GM12872 (cell line): ENCODE data around the gene CFAP45.

Experiments used
- TF ChIP-seq, protein P1 (sequence below): IDR thresholded peaks from 3 replicates; pipeline ENCODE4 v1.5.1; 2011; ENCODE audit warnings: low read depth, mild to moderate bottlenecking, low read length, moderate library complexity; ENCODE audit not compliant: insufficient read depth

Gene CFAP45

DNA sequence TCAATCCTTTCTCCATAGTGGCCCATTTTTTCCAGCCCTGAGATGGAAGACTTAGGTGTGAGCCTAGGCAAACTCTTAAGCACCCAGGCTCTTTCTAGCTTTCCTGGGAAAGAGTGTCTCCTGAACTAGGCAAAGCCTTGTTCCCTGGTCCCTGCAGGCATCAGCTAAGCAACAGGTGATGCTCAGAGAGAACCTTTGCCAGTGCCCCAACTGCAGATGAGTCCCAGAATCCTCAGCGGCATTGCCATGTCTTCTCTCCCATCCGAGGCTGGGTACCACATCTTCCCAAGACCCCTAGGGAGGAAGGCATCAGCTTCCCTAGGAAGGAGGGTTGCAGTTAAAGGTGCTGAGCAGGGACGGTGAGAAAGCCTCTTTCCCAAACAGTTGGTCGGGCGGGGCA lies 29.3 kb downstream of the CFAP45 start:
- TF ChIP-seq, protein P1, sequence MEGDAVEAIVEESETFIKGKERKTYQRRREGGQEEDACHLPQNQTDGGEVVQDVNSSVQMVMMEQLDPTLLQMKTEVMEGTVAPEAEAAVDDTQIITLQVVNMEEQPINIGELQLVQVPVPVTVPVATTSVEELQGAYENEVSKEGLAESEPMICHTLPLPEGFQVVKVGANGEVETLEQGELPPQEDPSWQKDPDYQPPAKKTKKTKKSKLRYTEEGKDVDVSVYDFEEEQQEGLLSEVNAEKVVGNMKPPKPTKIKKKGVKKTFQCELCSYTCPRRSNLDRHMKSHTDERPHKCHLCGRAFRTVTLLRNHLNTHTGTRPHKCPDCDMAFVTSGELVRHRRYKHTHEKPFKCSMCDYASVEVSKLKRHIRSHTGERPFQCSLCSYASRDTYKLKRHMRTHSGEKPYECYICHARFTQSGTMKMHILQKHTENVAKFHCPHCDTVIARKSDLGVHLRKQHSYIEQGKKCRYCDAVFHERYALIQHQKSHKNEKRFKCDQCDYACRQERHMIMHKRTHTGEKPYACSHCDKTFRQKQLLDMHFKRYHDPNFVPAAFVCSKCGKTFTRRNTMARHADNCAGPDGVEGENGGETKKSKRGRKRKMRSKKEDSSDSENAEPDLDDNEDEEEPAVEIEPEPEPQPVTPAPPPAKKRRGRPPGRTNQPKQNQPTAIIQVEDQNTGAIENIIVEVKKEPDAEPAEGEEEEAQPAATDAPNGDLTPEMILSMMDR: no peak

DNA sequence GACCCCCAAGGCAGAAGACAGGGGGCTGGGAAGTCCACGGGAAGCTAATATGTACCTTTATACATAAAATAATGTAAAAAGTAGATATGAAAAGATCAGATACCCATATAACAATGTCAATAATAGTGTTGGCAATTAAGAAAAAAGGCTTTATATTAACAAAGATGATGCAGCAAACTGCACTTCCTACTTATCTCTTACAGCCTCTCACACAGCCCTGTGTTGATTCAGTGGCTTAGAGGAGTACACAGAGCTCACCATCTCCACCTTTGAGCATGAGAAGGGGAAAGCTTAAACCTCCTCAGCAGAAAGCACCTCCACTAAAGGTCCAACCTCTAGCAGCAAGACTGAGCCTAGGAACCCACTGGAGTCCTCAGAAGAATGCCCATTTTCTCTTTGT lies 30.4 kb downstream of the CFAP45 start:
- TF ChIP-seq, protein P1: no peak

DNA sequence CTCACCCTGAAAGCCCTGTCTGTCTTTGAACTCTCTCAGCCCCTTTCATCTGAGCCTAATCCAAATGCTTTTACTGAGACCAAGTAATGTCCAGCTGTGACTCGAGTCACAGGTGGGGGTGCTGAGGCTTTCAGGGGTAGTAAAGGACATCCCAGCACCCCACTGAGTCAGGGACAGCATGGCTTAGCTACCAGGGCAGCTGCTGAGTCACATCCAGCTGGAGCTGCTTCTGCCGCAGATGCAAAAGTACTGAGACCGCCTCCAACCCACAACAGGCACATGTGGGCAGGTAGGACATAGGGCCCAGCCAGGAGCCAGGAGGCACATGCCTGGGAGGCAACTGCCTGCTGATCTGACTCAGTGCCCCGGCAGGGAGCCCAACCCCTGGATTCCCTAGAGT lies 30.8 kb downstream of the CFAP45 start:
- TF ChIP-seq, protein P1: no peak

DNA sequence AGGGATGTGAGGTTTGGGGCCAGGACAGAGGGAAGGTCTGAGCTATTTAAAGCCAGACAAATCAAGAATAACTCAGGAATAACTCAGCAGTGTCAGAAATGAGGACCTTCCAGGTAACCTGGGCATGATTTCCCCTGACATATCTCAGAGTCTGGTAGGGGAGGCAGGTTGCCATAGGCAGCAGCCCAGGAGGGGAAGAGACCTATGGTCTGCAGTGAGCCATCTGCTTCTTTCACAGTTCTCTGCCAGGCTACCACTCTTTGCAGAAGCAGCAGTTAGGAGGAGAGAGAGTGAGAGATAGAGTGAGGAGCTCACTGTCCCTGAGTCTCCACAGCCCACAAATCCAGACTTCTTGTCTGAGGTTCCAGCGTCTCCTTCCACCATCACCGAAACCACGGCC lies 31.2 kb downstream of the CFAP45 start:
- TF ChIP-seq, protein P1: no peak

DNA sequence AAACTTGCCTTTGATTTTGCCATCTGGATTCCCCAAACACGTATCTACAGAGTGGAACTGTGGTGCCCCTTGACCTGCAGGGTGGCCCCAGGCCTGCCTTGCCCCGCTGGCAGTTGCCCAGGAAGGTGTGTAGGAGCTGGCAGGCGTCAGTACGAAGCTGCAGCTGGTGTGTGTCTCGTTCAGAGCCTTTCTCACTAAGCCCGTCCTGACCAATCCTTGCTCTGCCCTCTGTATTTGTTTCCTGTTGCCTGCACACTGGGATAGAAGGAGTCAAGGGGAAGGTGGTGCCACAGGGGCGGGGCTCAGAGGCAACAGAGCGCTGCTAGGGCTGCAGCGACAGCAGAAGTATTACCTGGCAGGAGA lies 32.3 kb downstream of the CFAP45 start:
- TF ChIP-seq, protein P1: no peak

DNA sequence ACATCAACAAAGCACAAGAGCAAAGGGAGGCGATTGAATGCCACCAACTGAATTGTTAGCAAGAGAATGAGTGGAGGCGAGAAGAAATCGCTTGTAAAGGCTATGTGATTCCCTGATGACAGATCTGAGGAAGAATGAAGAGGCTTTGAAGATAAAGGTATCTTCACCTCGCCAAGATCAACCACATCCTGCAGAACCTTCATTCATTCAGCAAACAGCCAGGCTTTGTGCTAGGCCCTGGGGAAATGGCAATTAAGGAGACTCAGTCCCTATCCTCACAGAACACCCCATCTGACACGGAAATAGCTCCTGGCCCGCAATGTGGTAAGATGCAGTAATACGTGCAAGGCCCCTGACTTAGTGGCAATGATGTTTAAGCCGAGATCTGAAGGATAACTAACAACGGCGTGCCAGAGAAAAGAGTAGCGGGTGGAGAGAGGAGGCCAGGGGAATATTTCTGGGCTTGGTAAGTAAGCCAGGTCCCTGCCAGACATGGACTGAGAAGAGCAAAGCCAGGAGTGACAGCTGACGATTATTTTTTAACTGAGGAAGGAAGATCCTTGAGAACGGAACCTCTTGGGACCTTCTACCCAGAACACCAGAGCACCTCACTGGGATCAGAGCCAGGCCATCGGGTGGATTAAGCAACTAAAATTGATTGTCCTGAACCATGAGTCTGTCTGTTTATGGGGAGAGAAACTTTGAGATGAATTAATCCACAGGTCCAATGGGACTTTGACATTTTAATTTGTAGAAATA lies 32.9 kb downstream of the CFAP45 start:
- TF ChIP-seq, protein P1: no peak

DNA sequence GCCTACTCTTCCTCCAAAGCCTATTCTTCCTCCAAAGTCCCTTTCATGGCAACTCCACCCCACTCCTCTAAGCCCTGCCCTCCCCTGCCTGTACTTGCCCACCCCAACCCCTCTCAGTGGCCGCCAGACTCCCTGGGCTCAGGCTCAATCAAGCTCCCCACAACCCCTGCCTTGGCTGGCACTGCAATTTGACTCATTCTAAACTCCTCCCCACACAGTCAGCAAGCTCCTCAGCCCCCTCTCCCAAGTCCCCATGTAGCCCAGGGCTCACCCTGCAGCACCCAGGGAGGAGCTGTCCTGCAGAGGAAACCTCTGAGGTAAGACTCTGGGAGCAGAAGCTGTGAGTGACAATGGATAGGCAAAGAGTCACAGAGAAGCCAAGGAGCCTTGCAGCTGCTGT lies 33.9 kb downstream of the CFAP45 start:
- TF ChIP-seq, protein P1: no peak
